IMR-90 (cell line): ENCODE results near the gene NLGN4X. TPM values are rescaled to one million over a fixed set of nuclear protein-coding genes. Genes with fewer than 3 reads are reported as not detected.

Source experiments
- ATAC-seq: fragments of 200-7000 bp; cut with Tn5 transposase; 2 replicates; pipeline ENCODE4 v1.9.1; 2020; ENCODE audit warnings: low read depth, mild to moderate bottlenecking, moderate library complexity
- BruUV-seq: library from RNA; stranded (reverse); fragments of 400-500 nt; replicated peaks from 2 replicates; lab custom pipeline; 2021; lab: Mats Ljungman, UMichigan
- CTCF ChIA-PET: fragments of 300-600 bp; formaldehyde crosslinking; extraction: SDS; loops from one replicate; lab custom pipeline; 2021; ENCODE audit warnings: antibody characterized with exemption; lab: Yijun Ruan, JAX
- POLR2A ChIA-PET: fragments of 300-600 bp; sonication (Branson Sonifier 250); formaldehyde crosslinking; loops from one replicate; lab custom pipeline; 2022; ENCODE audit warnings: antibody characterized with exemption; ENCODE audit not compliant: unreplicated experiment; lab: Charles Lee
- DNase-seq: peaks from one replicate; pipeline ENCODE4 v3.0.0; 2013
- H2AFZ ChIP-seq: replicated peaks from 2 replicates; pipeline ENCODE3; 2013; ENCODE audit warnings: low read length, mild to moderate bottlenecking; ENCODE audit not compliant: poor library complexity
- H2AK5ac ChIP-seq: 2 replicates; pipeline ENCODE4 v1.6.1; 2013; ENCODE audit warnings: low read depth, low read length, inconsistent platforms
- H2AK9ac ChIP-seq: replicated peaks from 2 replicates; pipeline ENCODE3; 2013; ENCODE audit warnings: mild to moderate bottlenecking, low read depth, low read length, moderate library complexity; ENCODE audit not compliant: poor library complexity
- H2BK120ac ChIP-seq: 2 replicates; pipeline ENCODE4 v1.6.1; 2013; ENCODE audit warnings: low read depth, low read length, inconsistent platforms
- H2BK15ac ChIP-seq: 3 replicates; pipeline ENCODE4 v1.6.1; 2013; ENCODE audit warnings: low read depth, low read length, inconsistent platforms
- H2BK20ac ChIP-seq: 2 replicates; pipeline ENCODE4 v1.6.1; 2013; ENCODE audit warnings: low read depth, mild to moderate bottlenecking, inconsistent platforms, low read length, moderate library complexity
- H2BK5ac ChIP-seq: 2 replicates; pipeline ENCODE4 v1.6.1; 2013; ENCODE audit warnings: mild to moderate bottlenecking, low read depth, low read length, inconsistent platforms; ENCODE audit not compliant: poor library complexity, severe bottlenecking
- H3K14ac ChIP-seq: replicated peaks from 2 replicates; pipeline ENCODE4 v1.6.1; 2013; ENCODE audit warnings: low read depth, low read length, inconsistent platforms
- H3K18ac ChIP-seq: 2 replicates; pipeline ENCODE4 v1.6.1; 2013; ENCODE audit warnings: low read depth, low read length, control low read depth
- H3K23ac ChIP-seq: 2 replicates; pipeline ENCODE4 v1.6.1; 2013; ENCODE audit warnings: low read depth, low read length, inconsistent platforms
- H3K27ac ChIP-seq: 2 replicates; pipeline ENCODE4 v1.5.1; 2013; ENCODE audit warnings: mild to moderate bottlenecking, control low read depth, low read length; ENCODE audit not compliant: insufficient read depth
- H3K27me3 ChIP-seq: 2 replicates; pipeline ENCODE4 v1.6.1; 2013; ENCODE audit warnings: low read length; ENCODE audit not compliant: control insufficient read depth, insufficient read depth
- H3K36me3 ChIP-seq: 2 replicates; pipeline ENCODE4 v1.6.1; 2013; ENCODE audit warnings: low read length, mixed read lengths; ENCODE audit not compliant: control insufficient read depth, insufficient read depth
- H3K4ac ChIP-seq: 2 replicates; pipeline ENCODE4 v1.6.1; 2013; ENCODE audit warnings: low read depth, low read length, inconsistent platforms
- H3K4me1 ChIP-seq: 2 replicates; pipeline ENCODE4 v1.6.1; 2013; ENCODE audit warnings: low read length, mixed read lengths; ENCODE audit not compliant: control insufficient read depth, insufficient read depth
- H3K4me2 ChIP-seq: 2 replicates; pipeline ENCODE4 v1.6.1; 2013; ENCODE audit warnings: low read depth, mild to moderate bottlenecking, control low read depth, low read length, moderate library complexity
- H3K4me3 ChIP-seq: 2 replicates; pipeline ENCODE4 v1.5.1; 2013; ENCODE audit warnings: low read depth, mild to moderate bottlenecking, control low read depth, low read length, moderate library complexity; ENCODE audit not compliant: insufficient read depth
- H3K56ac ChIP-seq: 2 replicates; pipeline ENCODE4 v1.6.1; 2013; ENCODE audit warnings: low read length, inconsistent platforms; ENCODE audit not compliant: insufficient read depth; ENCODE audit errors: extremely low read depth
- H3K79me1 ChIP-seq, 2 experiments: 2 replicates each; pipeline ENCODE4 v1.6.1; 2013; ENCODE audit warnings: low read length in 2 of 2, inconsistent platforms in 1 of 2, low read depth in 1 of 2
- H3K9ac ChIP-seq: 2 replicates; pipeline ENCODE4 v1.6.1; 2013; ENCODE audit warnings: low read depth, low read length, control low read depth
- H3K9me1 ChIP-seq: 2 replicates; pipeline ENCODE4 v1.6.1; 2013; ENCODE audit warnings: low read length, inconsistent platforms; ENCODE audit not compliant: insufficient read depth
- H3K9me3 ChIP-seq: 2 replicates; pipeline ENCODE4 v1.6.1; 2013; ENCODE audit warnings: low read length; ENCODE audit not compliant: control insufficient read depth, insufficient read depth
- H4K20me1 ChIP-seq: 2 replicates; pipeline ENCODE4 v1.6.1; 2013; ENCODE audit warnings: low read length, inconsistent platforms; ENCODE audit not compliant: insufficient read depth
- H4K5ac ChIP-seq: 2 replicates; pipeline ENCODE4 v1.6.1; 2013; ENCODE audit warnings: mild to moderate bottlenecking, low read depth, low read length, control low read depth
- H4K8ac ChIP-seq, 2 experiments: 2 replicates each; pipeline ENCODE4 v1.6.1; 2013; ENCODE audit warnings: low read depth in 2 of 2, low read length in 2 of 2, control low read depth in 1 of 2, inconsistent platforms in 1 of 2
- H4K91ac ChIP-seq: 2 replicates; pipeline ENCODE4 v1.6.1; 2013; ENCODE audit warnings: low read depth, low read length, inconsistent platforms; ENCODE audit not compliant: insufficient read depth
- POLR2A ChIP-seq: IDR thresholded peaks from 2 replicates; pipeline ENCODE4 v1.6.1; 2012; ENCODE audit warnings: mild to moderate bottlenecking, low read depth, low read length
- RFX5 ChIP-seq: IDR thresholded peaks from 2 replicates; pipeline ENCODE4 v1.8.0; 2012; ENCODE audit warnings: low read depth, mild to moderate bottlenecking, low read length, moderate library complexity
- WGBS, 2 experiments: methylation state at CpG; one replicate each; pipeline versions ENCODE4 v1.1.5 to v1.1.7; 2013; ENCODE audit warnings: missing lambda C conversion rate in 2 of 2; ENCODE audit not compliant: insufficient read length in 1 of 2; ENCODE audit errors: extremely low coverage in 2 of 2; 5-methylcytosine and 5-hydroxymethylcytosine counted together
- dilution Hi-C: fragments of 300-500 bp; cut with HindIII; formaldehyde crosslinking; loops from one replicate; pipeline ENCODE4 v1.14.3; 2018; ENCODE audit warnings: low sequenced_read_pairs; ENCODE audit not compliant: unreplicated experiment
- in situ Hi-C: fragments of 300-500 bp; cut with MboI; formaldehyde crosslinking; loops from 3 replicates; pipeline ENCODE4 v1.14.3; 2019; ENCODE audit warnings: low sequenced_read_pairs, inconsistent platforms, mixed read lengths
- intact Hi-C: fragments of 100-400 bp; cut with micrococcal nuclease; formaldehyde crosslinking; loops from 2 replicates; pipeline ENCODE4 v1.10.0; 2022
- polyA plus RNA-seq, 3 experiments: library from polyadenylated mRNA; depleted of rRNA; stranded (reverse); fragments of >200 nt; gene quantifications; 2 replicates each; pipeline ENCODE4 v1.2.3, GENCODE V29; 2012; ENCODE audit warnings: low replicate concordance in 1 of 3
- total RNA-seq: library from RNA; depleted of rRNA; stranded (reverse); fragments of >200 nt; gene quantifications from 2 replicates; pipeline ENCODE4 v1.2.3, GENCODE V29; 2012

NLGN4X gene
- total and polyA plus RNA-seq, 2 of the 4 experiments (the other 2 are of a cell fraction): not detected

DNA sequence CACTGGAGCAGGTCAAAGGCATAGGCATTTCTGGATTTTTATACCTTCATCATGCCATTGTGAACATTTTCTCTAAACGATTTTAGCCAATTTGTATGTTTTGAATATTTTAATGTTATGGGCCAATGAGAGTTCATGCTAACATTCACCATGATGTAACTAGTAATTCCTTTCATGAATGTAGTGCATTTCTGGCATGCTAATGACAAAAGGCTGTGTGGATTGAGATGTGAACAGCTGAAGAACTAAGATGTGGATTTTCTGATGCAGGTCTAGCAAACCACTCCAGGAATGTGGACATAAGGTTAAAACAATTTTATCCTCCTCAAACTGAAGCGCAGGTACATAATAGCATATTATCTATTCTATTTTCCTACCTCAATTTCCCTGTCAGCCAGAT is 269.4 kb downstream of the NLGN4X start:
- no peak overlapping the region for H3K27ac ChIP-seq
- peaks cover 2% of the 10 kb centered on the region; the same call in 1 of the 2 replicates for H3K9me3 ChIP-seq
- no TSS peak for BruUV-seq
- no peak overlapping the region for H3K14ac ChIP-seq
- H2AFZ ChIP-seq: no peak overlapping the region
- WGBS, 2 experiments: no CpG with 5 or more reads among the region's 2 CpGs
- H2BK5ac ChIP-seq: no peak overlapping the region
- ChIA-PET CTCF (no interaction called here), POLR2A (no interaction called here)
- TF ChIP-seq RFX5: no peak
- TF ChIP-seq POLR2A: no peak
- no peak for DNase-seq
- H3K23ac ChIP-seq: no peak overlapping the region
- in situ Hi-C loops (no loop called here), intact Hi-C loops (no loop called here), dilution Hi-C loops (no loop called here)
- H3K79me1 ChIP-seq: no peaks in the 10 kb centered on the region
- H2AK5ac ChIP-seq: no peak overlapping the region
- no peak overlapping the region for H3K56ac ChIP-seq
- no peaks in the 10 kb centered on the region for H3K27me3 ChIP-seq
- no peak overlapping the region for H3K4me2 ChIP-seq
- H3K4me3 ChIP-seq: no peak overlapping the region
- no peaks in the 10 kb centered on the region for H4K20me1 ChIP-seq
- H3K4ac ChIP-seq: no peak overlapping the region
- H3K9ac ChIP-seq: no peak overlapping the region
- no peak overlapping the region for H2BK20ac ChIP-seq
- no peak overlapping the region for H4K8ac ChIP-seq
- no peaks in the 10 kb centered on the region for H3K9me1 ChIP-seq
- H2BK15ac ChIP-seq: no peak overlapping the region
- H4K91ac ChIP-seq: no peak overlapping the region
- H3K18ac ChIP-seq: no peak overlapping the region
- no peak for ATAC-seq
- H3K4me1 ChIP-seq: no peaks in the 10 kb centered on the region
- H4K5ac ChIP-seq: no peak overlapping the region
- no peak overlapping the region for H2BK120ac ChIP-seq
- H2AK9ac ChIP-seq: no peak overlapping the region
- H3K36me3 ChIP-seq: no peaks in the 10 kb centered on the region
